Naive B cell (primary cell): ENCODE results near the gene ATP11A. TPM values are rescaled to one million over a fixed set of nuclear protein-coding genes. Genes with fewer than 3 reads are reported as not detected.

ENCODE experiments used
- ATAC-seq, 2 donors: fragments of 150-1000 bp; cut with Tn5 transposase; 2 replicates each; pipeline ENCODE4 v1.10.0; 2021; ENCODE audit warnings: low read depth in 2 of 2, mild to moderate bottlenecking in 2 of 2, moderate library complexity in 2 of 2
- DNase-seq: peaks from one replicate; pipeline ENCODE4 v3.0.0; 2022
- H3K27ac Mint-ChIP-seq, 6 donors: one replicate each; pipeline ENCODE4 v1.8.0; 2020 to 2022; ENCODE audit warnings: mild to moderate bottlenecking in 6 of 6, mixed read lengths in 6 of 6, moderate library complexity in 5 of 6, inconsistent platforms in 2 of 6
- H3K27me3 Mint-ChIP-seq, 3 donors: one replicate each; pipeline ENCODE4 v1.8.0; 2021 to 2022; ENCODE audit warnings: mixed read lengths in 3 of 3, mild to moderate bottlenecking in 1 of 3
- H3K36me3 Mint-ChIP-seq, 2 donors: one replicate each; pipeline ENCODE4 v1.8.0; 2020 to 2022; ENCODE audit warnings: mixed read lengths in 2 of 2, inconsistent platforms in 1 of 2, mild to moderate bottlenecking in 1 of 2
- H3K4me1 Mint-ChIP-seq, 3 donors: one replicate each; pipeline ENCODE4 v1.8.0; 2020 to 2022; ENCODE audit warnings: mixed read lengths in 3 of 3, inconsistent platforms in 1 of 3, mild to moderate bottlenecking in 1 of 3, moderate library complexity in 1 of 3
- H3K4me3 Mint-ChIP-seq, 8 donors: one replicate each; pipeline ENCODE4 v1.8.0; 2020 to 2022; ENCODE audit warnings: mild to moderate bottlenecking in 8 of 8, mixed read lengths in 8 of 8, moderate library complexity in 8 of 8, inconsistent platforms in 2 of 8
- H3K9me3 Mint-ChIP-seq, 7 donors: one replicate each; pipeline ENCODE4 v1.8.0; 2020 to 2022; ENCODE audit warnings: mixed read lengths in 7 of 7, mild to moderate bottlenecking in 5 of 7, inconsistent platforms in 2 of 7, moderate library complexity in 1 of 7
- polyA plus RNA-seq, 6 donors: library from polyadenylated mRNA; unstranded; fragments of 300-500 nt; fragmentation: Illumina TruSeq; gene quantifications; one replicate each; pipeline ENCODE4 v1.2.3, GENCODE V29; 2021; ENCODE audit warnings: low read depth in 6 of 6

ATP11A gene
- polyA plus RNA-seq, 6 donors from 2014 or later: 7.9 to 23.3 (median 12.9) TPM

- Mint-ChIP-seq H3K36me3 (peaks cover 26 to 40% of the 10 kb centered on the region in 2 donors), H3K4me3 (no peak overlapping the region), H3K4me1 (peaks cover 0 to 3% (median 0%) of the 10 kb centered on the region in 3 donors)
These were observed 126.0 kb downstream of the ATP11A start for GRCh38 chr13:112815871-112816270.

DNA sequence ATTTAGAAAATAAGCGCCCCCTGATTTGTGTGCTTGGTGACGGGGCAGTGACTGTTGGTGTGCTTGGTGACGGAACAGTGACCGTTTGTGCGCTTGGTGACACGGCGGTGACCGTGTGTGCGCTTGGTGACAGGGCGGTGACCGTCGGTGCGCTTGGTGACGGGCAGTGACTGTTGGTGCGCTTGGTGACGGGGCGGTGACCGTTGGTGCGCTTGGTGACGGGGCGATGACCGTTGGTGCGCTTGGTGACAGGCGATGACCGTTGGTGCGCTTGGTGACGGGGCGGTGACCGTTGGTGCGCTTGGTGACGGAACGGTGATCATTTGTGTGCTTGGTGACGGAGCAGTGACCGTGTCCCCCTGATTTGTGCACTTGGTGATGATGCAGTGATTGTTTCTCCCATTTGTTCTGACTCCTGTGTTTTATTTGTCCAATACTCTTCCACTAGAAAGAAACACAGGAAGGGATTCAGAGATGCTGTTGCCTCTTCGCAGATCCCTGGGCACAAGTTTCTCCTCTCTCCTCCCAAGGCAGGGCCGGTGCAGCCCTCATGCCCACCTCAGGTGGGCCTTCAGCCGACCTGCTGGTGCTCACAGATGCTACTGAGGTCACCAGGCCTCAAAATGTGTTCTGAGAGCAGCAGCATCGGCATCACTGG, 128.3 kb downstream of the ATP11A start:
- H3K27me3 Mint-ChIP-seq: no peaks in the 10 kb centered on the region
- no peak overlapping the region for H3K27ac Mint-ChIP-seq
- peaks cover 28 to 40% of the 10 kb centered on the region in 2 donors for H3K36me3 Mint-ChIP-seq
- no peak for DNase-seq
- no peak for ATAC-seq
- H3K4me3 Mint-ChIP-seq: no peak overlapping the region
- H3K4me1 Mint-ChIP-seq: peaks cover 0 to 3% (median 0%) of the 10 kb centered on the region in 3 donors
- H3K9me3 Mint-ChIP-seq: peaks cover 0 to 15% (median 5%) of the 10 kb centered on the region in 7 donors

More at GRCh38 chr13:112815871-112816270, 126.0 kb downstream of the ATP11A start:
- no peak for ATAC-seq
- Mint-ChIP-seq H3K27ac (peak overlapping the region in 1 of 6 donors; percentile 38), H3K27me3 (no peaks in the 10 kb centered on the region), H3K9me3 (peaks cover 0 to 15% (median 5%) of the 10 kb centered on the region in 7 donors)
- DNase-seq: no peak

GRCh38 chr13:112818698-112819045, 128.8 kb downstream of the ATP11A start:
- Mint-ChIP-seq H3K4me3 (no peak overlapping the region), H3K4me1 (peaks cover 0 to 3% (median 0%) of the 10 kb centered on the region in 3 donors), H3K9me3 (peaks cover 0 to 11% (median 4%) of the 10 kb centered on the region in 7 donors), H3K36me3 (peaks cover 24 to 40% of the 10 kb centered on the region in 2 donors), H3K27me3 (no peaks in the 10 kb centered on the region), H3K27ac (no peak overlapping the region)
- DNase-seq (no peak), ATAC-seq (no peak)

- H3K27me3 Mint-ChIP-seq: no peaks in the 10 kb centered on the region
- peaks cover 24 to 40% of the 10 kb centered on the region in 2 donors for H3K36me3 Mint-ChIP-seq
- H3K9me3 Mint-ChIP-seq: peaks cover 0 to 10% (median 4%) of the 10 kb centered on the region in 7 donors
- DNase-seq (no peak), ATAC-seq (no peak)
- H3K4me3 Mint-ChIP-seq: no peak overlapping the region
- H3K4me1 Mint-ChIP-seq: peaks cover 0 to 3% (median 0%) of the 10 kb centered on the region in 3 donors
- H3K27ac Mint-ChIP-seq: no peak overlapping the region
These were observed 129.3 kb downstream of the ATP11A start for GRCh38 chr13:112819111-112819510.

- Mint-ChIP-seq H3K4me1 (peaks cover 0 to 3% (median 0%) of the 10 kb centered on the region in 3 donors), H3K4me3 (no peak overlapping the region), H3K27ac (no peak overlapping the region), H3K36me3 (peaks cover 19 to 47% of the 10 kb centered on the region in 2 donors), H3K27me3 (no peaks in the 10 kb centered on the region), H3K9me3 (peaks cover 0 to 10% (median 3%) of the 10 kb centered on the region in 7 donors)
- DNase-seq (no peak), ATAC-seq (no peak)
These were observed 130.0 kb downstream of the ATP11A start for GRCh38 chr13:112819816-112820215.

GRCh38 chr13:112820318-112820717, 130.5 kb downstream of the ATP11A start:
- Mint-ChIP-seq H3K27ac (no peak overlapping the region), H3K27me3 (no peaks in the 10 kb centered on the region), H3K9me3 (peaks cover 0 to 10% (median 3%) of the 10 kb centered on the region in 7 donors), H3K4me1 (peaks cover 0 to under 1% (median 0%) of the 10 kb centered on the region in 3 donors), H3K36me3 (peaks cover 23 to 48% of the 10 kb centered on the region in 2 donors), H3K4me3 (no peak overlapping the region)
- DNase-seq: no peak
- no peak for ATAC-seq

- ATAC-seq (no peak), DNase-seq (no peak)
- Mint-ChIP-seq H3K27me3 (no peaks in the 10 kb centered on the region), H3K27ac (no peak overlapping the region), H3K9me3 (peaks cover 0 to 10% (median 3%) of the 10 kb centered on the region in 7 donors), H3K36me3 (peaks cover 19 to 40% of the 10 kb centered on the region in 2 donors), H3K4me3 (no peak overlapping the region), H3K4me1 (no peaks in the 10 kb centered on the region)
These were observed 131.7 kb downstream of the ATP11A start for GRCh38 chr13:112821340-112822055.

- Mint-ChIP-seq H3K9me3 (peaks cover 0 to 4% (median 0%) of the 10 kb centered on the region in 7 donors), H3K4me1 (no peaks in the 10 kb centered on the region), H3K27ac (no peak overlapping the region), H3K27me3 (no peaks in the 10 kb centered on the region), H3K36me3 (peaks cover 22 to 35% of the 10 kb centered on the region in 2 donors), H3K4me3 (no peak overlapping the region)
- no peak for DNase-seq
- no peak for ATAC-seq
These were observed 133.0 kb downstream of the ATP11A start for GRCh38 chr13:112822851-112823250.

DNA sequence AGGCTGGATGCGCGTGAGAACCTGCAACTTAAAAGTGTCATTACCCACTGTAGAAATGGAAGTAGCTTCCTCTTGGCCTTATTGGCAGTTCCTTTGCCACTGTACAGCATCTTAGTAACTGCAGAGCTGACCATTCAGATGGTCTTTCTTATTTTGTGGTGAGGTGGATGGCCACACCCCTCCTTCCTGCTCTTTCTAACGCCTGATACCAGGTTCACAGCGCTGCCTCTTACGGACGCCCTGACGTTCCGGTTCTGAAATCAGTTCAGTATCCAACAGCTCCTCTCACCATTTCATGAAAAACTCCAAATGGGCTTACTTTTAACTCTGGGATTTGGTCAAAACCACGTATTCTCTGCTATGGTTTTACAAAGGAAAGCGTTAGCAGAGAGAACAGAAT, 134.6 kb downstream of the ATP11A start:
- Mint-ChIP-seq H3K9me3 (no peaks in the 10 kb centered on the region), H3K27ac (peak overlapping the region in 1 of 6 donors; percentile 60), H3K4me3 (no peak overlapping the region), H3K36me3 (peaks cover 20 to 22% of the 10 kb centered on the region in 2 donors), H3K4me1 (no peaks in the 10 kb centered on the region), H3K27me3 (no peaks in the 10 kb centered on the region)
- no peak for DNase-seq
- ATAC-seq: no peak

GRCh38 chr13:112825071-112825470, 135.2 kb downstream of the ATP11A start:
- DNase-seq (no peak), ATAC-seq (no peak)
- Mint-ChIP-seq H3K36me3 (peaks cover 13 to 19% of the 10 kb centered on the region in 2 donors), H3K27ac (peak overlapping the region in 1 of 6 donors; percentile 53), H3K4me3 (no peak overlapping the region), H3K4me1 (no peaks in the 10 kb centered on the region), H3K27me3 (no peaks in the 10 kb centered on the region), H3K9me3 (no peaks in the 10 kb centered on the region)

- Mint-ChIP-seq H3K4me3 (no peak overlapping the region), H3K27ac (no peak overlapping the region), H3K27me3 (no peaks in the 10 kb centered on the region), H3K36me3 (peaks cover 13 to 14% of the 10 kb centered on the region in 2 donors), H3K9me3 (no peaks in the 10 kb centered on the region), H3K4me1 (no peaks in the 10 kb centered on the region)
- ATAC-seq (no peak), DNase-seq (no peak)
These were observed 136.0 kb downstream of the ATP11A start for GRCh38 chr13:112825875-112826274.

GRCh38 chr13:112826565-112826964, 136.7 kb downstream of the ATP11A start:
- H3K27me3 Mint-ChIP-seq: no peaks in the 10 kb centered on the region
- peaks cover 14% of the 10 kb centered on the region in 2 donors for H3K36me3 Mint-ChIP-seq
- no peak for DNase-seq
- no peaks in the 10 kb centered on the region for H3K4me1 Mint-ChIP-seq
- H3K27ac Mint-ChIP-seq: no peak overlapping the region
- H3K9me3 Mint-ChIP-seq: no peaks in the 10 kb centered on the region
- no peak for ATAC-seq
- H3K4me3 Mint-ChIP-seq: no peak overlapping the region

DNA sequence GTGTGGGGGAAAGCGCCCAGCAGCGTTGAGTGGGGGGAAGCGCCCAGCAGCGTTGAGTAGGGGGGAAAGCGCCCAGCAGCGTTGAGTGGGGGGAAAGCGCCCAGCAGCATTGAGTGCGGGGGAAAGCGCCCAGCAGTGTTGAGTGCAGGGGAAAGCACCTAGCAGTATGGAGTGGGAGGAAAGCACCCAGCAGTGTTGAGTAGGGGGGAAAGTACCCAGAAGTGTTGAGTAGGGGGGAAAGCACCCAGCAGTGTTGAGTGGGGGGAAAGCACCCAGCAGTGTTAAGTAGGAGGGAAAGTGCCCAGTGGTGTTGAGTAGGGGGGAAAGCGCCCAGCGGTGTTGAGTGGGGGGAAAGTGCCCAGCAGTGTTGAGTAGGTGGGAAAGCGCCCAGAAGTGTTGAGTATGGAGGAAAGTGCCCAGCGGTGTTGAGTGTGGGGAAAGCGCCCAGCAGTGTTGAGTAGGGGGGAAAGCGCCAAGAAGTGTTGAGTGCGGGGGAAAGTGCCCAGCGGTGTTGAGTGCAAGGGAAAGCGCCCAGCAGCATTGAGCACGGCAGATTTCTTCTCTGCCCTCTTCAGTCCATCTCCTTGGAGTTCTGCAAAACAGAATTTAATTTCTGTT, 138.4 kb downstream of the ATP11A start:
- H3K27me3 Mint-ChIP-seq: no peaks in the 10 kb centered on the region
- no peaks in the 10 kb centered on the region for H3K9me3 Mint-ChIP-seq
- peak overlapping the region in 1 of 8 donors; percentile 15 for H3K4me3 Mint-ChIP-seq
- DNase-seq (no peak), ATAC-seq (no peak)
- peak overlapping the region in 1 of 6 donors; percentile 12 for H3K27ac Mint-ChIP-seq
- peaks cover 0 to 4% (median 0%) of the 10 kb centered on the region in 3 donors for H3K4me1 Mint-ChIP-seq
- H3K36me3 Mint-ChIP-seq: peaks cover 29 to 30% of the 10 kb centered on the region in 2 donors
